Calu3 (cell line): Measurements from ENCODE around the gene PCSK6. TPM values are rescaled to one million over a fixed set of nuclear protein-coding genes. Genes with fewer than 3 reads are reported as not detected.

ENCODE experiments used
- BruUV-seq: library from RNA; stranded (reverse); fragments of 400-500 nt; replicated peaks from 2 replicates; lab custom pipeline; 2021; lab: Mats Ljungman, UMichigan
- CTCF ChIA-PET: fragments of 300-600 bp; sonication (Branson Sonifier 250); formaldehyde crosslinking; loops from one replicate; lab custom pipeline; 2022; ENCODE audit warnings: antibody characterized with exemption; lab: Charles Lee
- DNase-seq: peaks from one replicate; pipeline ENCODE4 v3.0.0; 2022
- H3K27ac Mint-ChIP-seq: one replicate; pipeline ENCODE4 v1.8.0; 2022; ENCODE audit warnings: mixed read lengths; ENCODE audit not compliant: unreplicated experiment
- H3K27me3 Mint-ChIP-seq: one replicate; pipeline ENCODE4 v1.8.0; 2022; ENCODE audit warnings: mixed read lengths; ENCODE audit not compliant: unreplicated experiment
- H3K36me3 Mint-ChIP-seq: one replicate; pipeline ENCODE4 v1.8.0; 2022; ENCODE audit warnings: mild to moderate bottlenecking, moderate library complexity, mixed read lengths; ENCODE audit not compliant: insufficient read depth, unreplicated experiment
- H3K4me1 Mint-ChIP-seq: one replicate; pipeline ENCODE4 v1.8.0; 2022; ENCODE audit warnings: mild to moderate bottlenecking, low read depth, mixed read lengths; ENCODE audit not compliant: unreplicated experiment
- H3K4me3 Mint-ChIP-seq: one replicate; pipeline ENCODE4 v1.8.0; 2022; ENCODE audit warnings: mild to moderate bottlenecking, low read depth, moderate library complexity, mixed read lengths; ENCODE audit not compliant: unreplicated experiment
- H3K9me3 Mint-ChIP-seq: one replicate; pipeline ENCODE4 v1.8.0; 2022; ENCODE audit warnings: low read depth, mixed read lengths; ENCODE audit not compliant: unreplicated experiment
- CTCF ChIP-seq: fragments of 200-600 bp; IDR thresholded peaks from one replicate; pipeline ENCODE4 v1.8.0; 2022; ENCODE audit warnings: antibody characterized with exemption; ENCODE audit not compliant: unreplicated experiment
- intact Hi-C: fragments of 100-400 bp; cut with micrococcal nuclease; formaldehyde crosslinking; loops from one replicate; pipeline ENCODE4 v1.10.0; 2022; ENCODE audit not compliant: unreplicated experiment
- total RNA-seq: library from RNA; stranded (reverse); gene quantifications from 2 replicates; pipeline ENCODE4 v1.2.3, GENCODE V29; 2022

Gene PCSK6
- total RNA-seq, 1 experiment from 2014 or later = 5.1 TPM

- no peak overlapping the region for H3K27ac Mint-ChIP-seq
- no peak for TF ChIP-seq CTCF
- BruUV-seq = no TSS peak
- CTCF ChIA-PET = no interaction called here
- no peaks in the 10 kb centered on the region for H3K27me3 Mint-ChIP-seq
- no peaks in the 10 kb centered on the region for H3K4me1 Mint-ChIP-seq
- H3K36me3 Mint-ChIP-seq = no peaks in the 10 kb centered on the region
- H3K4me3 Mint-ChIP-seq = no peak overlapping the region
- intact Hi-C loops = no loop called here
- DNase-seq = no peak
- no peaks in the 10 kb centered on the region for H3K9me3 Mint-ChIP-seq
Measured at GRCh38 chr15:101391431-101391830, 98.1 kb downstream of the PCSK6 start.

GRCh38 chr15:101390462-101390861 is 99.0 kb downstream of the PCSK6 start:
- Mint-ChIP-seq H3K27ac (no peak overlapping the region), H3K27me3 (no peaks in the 10 kb centered on the region), H3K9me3 (no peaks in the 10 kb centered on the region), H3K4me1 (no peaks in the 10 kb centered on the region), H3K36me3 (no peaks in the 10 kb centered on the region), H3K4me3 (no peak overlapping the region)
- intact Hi-C loops = no loop called here
- CTCF ChIA-PET = interaction anchor here (1.0 kb wide), 1 partner anchor 12 kb away, joined by 3 read pairs; no protein-coding TSS in a partner anchor
- TF ChIP-seq CTCF = no peak
- DNase-seq = no peak
- BruUV-seq = no TSS peak

- no peak for DNase-seq
- Mint-ChIP-seq H3K4me1 (no peaks in the 10 kb centered on the region), H3K36me3 (no peaks in the 10 kb centered on the region), H3K9me3 (no peaks in the 10 kb centered on the region), H3K4me3 (no peak overlapping the region), H3K27ac (no peak overlapping the region), H3K27me3 (no peaks in the 10 kb centered on the region)
- BruUV-seq = no TSS peak
- TF ChIP-seq CTCF = no peak
- intact Hi-C loops = no loop called here
- CTCF ChIA-PET = interaction anchor here (1.0 kb wide), 1 partner anchor 11 kb away, joined by 3 read pairs; no protein-coding TSS in a partner anchor
Measured at GRCh38 chr15:101390060-101390459, 99.4 kb downstream of the PCSK6 start.

- BruUV-seq = no TSS peak
- no peaks in the 10 kb centered on the region for H3K4me1 Mint-ChIP-seq
- no peaks in the 10 kb centered on the region for H3K9me3 Mint-ChIP-seq
- no peak overlapping the region for H3K4me3 Mint-ChIP-seq
- intact Hi-C loops = no loop called here
- CTCF ChIA-PET = no interaction called here
- no peak overlapping the region for H3K27ac Mint-ChIP-seq
- DNase-seq = no peak
- no peak for TF ChIP-seq CTCF
- H3K27me3 Mint-ChIP-seq = no peaks in the 10 kb centered on the region
- H3K36me3 Mint-ChIP-seq = no peaks in the 10 kb centered on the region
Measured at GRCh38 chr15:101389362-101389761, 100.1 kb downstream of the PCSK6 start.
